Measurements from ENCODE around the gene HTRA1. TPM values are rescaled to one million over a fixed set of nuclear protein-coding genes. Genes with fewer than 3 reads are reported as not detected.

The HTRA1 gene
- total and polyA plus RNA-seq, 9 of the 15 experiments (the other 6 are each of a cell fraction or from before 2014, with no cell fraction given) = 0.06 to 0.16 (median 0.13) TPM; not detected in 5

DNA sequence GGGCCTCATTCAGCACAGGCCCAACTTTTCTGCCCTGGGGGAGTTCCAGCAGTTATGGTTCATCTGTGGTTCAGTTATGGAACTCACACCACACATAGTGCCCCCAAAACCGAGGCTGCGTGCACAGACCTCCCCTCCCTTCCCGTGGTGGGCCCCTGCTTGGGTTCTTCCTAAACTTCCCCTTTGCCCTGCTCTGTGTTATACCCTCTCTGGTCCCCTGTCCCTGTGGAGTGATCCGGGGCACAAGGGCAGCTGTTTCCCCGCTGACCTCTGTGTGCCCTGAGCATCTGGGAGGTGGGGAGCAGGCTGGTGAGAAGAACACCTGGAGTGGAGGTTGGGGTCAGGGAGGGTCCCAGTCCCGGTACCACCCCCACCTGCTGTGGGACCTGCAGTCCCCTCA is 39.4 kb downstream of the HTRA1 start:
- TF ChIP-seq ZNF780A (CRISPR knock-in tag; IDR thresholded peaks at IDR 0.05) (no peak), RNF2 (IDR thresholded peaks at IDR 0.05) (no peak), NCOA6 (IDR thresholded peaks at IDR 0.05) (no peak), GATAD2A (IDR thresholded peaks at IDR 0.05) (no peak), PHF20 (IDR thresholded peaks at IDR 0.05; ENCODE audit: partially characterized antibody) (no peak), TARDBP (IDR thresholded peaks at IDR 0.05) (no peak), WHSC1 (IDR thresholded peaks at IDR 0.05; ENCODE audit: low read length) (no peak), ZNF75A (CRISPR knock-in tag; IDR thresholded peaks at IDR 0.05) (no peak)
- TF ChIP-seq, protein P1, sequence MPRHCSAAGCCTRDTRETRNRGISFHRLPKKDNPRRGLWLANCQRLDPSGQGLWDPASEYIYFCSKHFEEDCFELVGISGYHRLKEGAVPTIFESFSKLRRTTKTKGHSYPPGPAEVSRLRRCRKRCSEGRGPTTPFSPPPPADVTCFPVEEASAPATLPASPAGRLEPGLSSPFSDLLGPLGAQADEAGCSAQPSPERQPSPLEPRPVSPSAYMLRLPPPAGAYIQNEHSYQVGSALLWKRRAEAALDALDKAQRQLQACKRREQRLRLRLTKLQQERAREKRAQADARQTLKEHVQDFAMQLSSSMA (CRISPR knock-in tag; IDR thresholded peaks at IDR 0.05) = no peak
- TF ChIP-seq, protein P2, sequence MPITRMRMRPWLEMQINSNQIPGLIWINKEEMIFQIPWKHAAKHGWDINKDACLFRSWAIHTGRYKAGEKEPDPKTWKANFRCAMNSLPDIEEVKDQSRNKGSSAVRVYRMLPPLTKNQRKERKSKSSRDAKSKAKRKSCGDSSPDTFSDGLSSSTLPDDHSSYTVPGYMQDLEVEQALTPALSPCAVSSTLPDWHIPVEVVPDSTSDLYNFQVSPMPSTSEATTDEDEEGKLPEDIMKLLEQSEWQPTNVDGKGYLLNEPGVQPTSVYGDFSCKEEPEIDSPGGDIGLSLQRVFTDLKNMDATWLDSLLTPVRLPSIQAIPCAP (CRISPR knock-in tag; IDR thresholded peaks at IDR 0.05; ENCODE audit: borderline replicate concordance) = no peak
- intact Hi-C loops (cut with micrococcal nuclease) = no loop called here
- POLR2A ChIA-PET = no interaction called here

More for the DNA sequence above, 39.4 kb downstream of the HTRA1 start:
- no peaks in the 10 kb centered on the region for H3K9me1 ChIP-seq (ENCODE audit: control insufficient read depth, insufficient read depth, low read length)
- no peaks in the 10 kb centered on the region for H4K20me1 ChIP-seq (replicated peaks; ENCODE audit: control insufficient read depth, insufficient read depth, low read length)
- FAIRE-seq (no peak), DNase-seq (ENCODE audit: extremely low read depth in 1 of 4, low spot score in 3 of 4) (no peak), ATAC-seq (no peak)
- H3K4me1 ChIP-seq (replicated peaks in 1 of 2; ENCODE audit: control insufficient read depth in 2 of 2, insufficient read depth in 2 of 2, low read length in 2 of 2) = no peaks in the 10 kb centered on the region
- H3K9ac ChIP-seq (ENCODE audit: insufficient read depth in 1 of 2, low read depth in 2 of 2, low read length in 2 of 2) = no peak overlapping the region
- whole genome bisulfite sequencing (ENCODE audit: insufficient coverage, low coverage, missing lambda C conversion rate) = 0% methylated on average over 4 of the region's 6 CpGs
- BruUV-seq (replicated peaks) = no TSS peak
- in situ Hi-C loops (cut with MboI) = no loop called here
- no peak overlapping the region for H3K4me2 ChIP-seq (ENCODE audit: insufficient read depth, low read length)
- H3K36me3 ChIP-seq (ENCODE audit: control insufficient read depth, insufficient read depth, low read length) = no peaks in the 10 kb centered on the region
- no peaks in the 10 kb centered on the region for H3K79me2 ChIP-seq (ENCODE audit: control insufficient read depth, insufficient read depth, low read length)
- H3K27me3 ChIP-seq (ENCODE audit: control insufficient read depth in 2 of 2, insufficient read depth in 2 of 2, low read length in 2 of 2) = peaks cover under 1 to 15% of the 10 kb centered on the region in 2 experiments; a peak in 3 of 5 replicates
- H3K4me3 ChIP-seq = no peak overlapping the region
- no peak overlapping the region for H3K27ac ChIP-seq (ENCODE audit: extremely low read depth, low read depth, low read length)
- CTCF ChIA-PET (ENCODE audit: low intra/inter-chr PET ratio) = no interaction called here
- no peaks in the 10 kb centered on the region for H3K9me3 ChIP-seq (replicated peaks; ENCODE audit: control insufficient read depth, insufficient read depth, low read depth, low read length)
- no peak overlapping the region for H2AFZ ChIP-seq (ENCODE audit: low read depth, low read length)

All from K562 (cell line).